ENCODE measurements around the gene CTSL.

The CTSL gene

DNA sequence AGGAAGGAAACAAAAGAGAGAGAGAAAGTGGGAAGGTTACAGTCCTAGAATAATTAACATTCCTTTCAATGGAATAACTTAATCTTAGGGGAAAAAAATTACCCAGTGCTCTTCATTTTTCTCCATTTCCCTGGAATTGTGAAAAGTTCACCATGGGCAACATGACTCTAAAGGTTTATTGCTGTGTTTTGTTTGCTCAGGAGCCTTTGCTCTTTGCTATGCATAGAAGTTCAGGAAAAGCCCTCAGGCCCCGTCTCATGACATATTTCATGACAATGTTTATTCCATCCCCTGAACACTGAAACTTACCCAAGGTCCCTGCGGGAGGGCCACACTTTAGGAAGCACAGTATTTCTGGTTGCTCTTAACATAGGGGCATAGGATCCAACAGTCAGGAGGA is 9.8 kb upstream of the CTSL start:
- no peak overlapping the region for H3K27ac ChIP-seq
- no peaks in the 10 kb centered on the region for H3K9me3 ChIP-seq
- TF ChIP-seq, protein P1, sequence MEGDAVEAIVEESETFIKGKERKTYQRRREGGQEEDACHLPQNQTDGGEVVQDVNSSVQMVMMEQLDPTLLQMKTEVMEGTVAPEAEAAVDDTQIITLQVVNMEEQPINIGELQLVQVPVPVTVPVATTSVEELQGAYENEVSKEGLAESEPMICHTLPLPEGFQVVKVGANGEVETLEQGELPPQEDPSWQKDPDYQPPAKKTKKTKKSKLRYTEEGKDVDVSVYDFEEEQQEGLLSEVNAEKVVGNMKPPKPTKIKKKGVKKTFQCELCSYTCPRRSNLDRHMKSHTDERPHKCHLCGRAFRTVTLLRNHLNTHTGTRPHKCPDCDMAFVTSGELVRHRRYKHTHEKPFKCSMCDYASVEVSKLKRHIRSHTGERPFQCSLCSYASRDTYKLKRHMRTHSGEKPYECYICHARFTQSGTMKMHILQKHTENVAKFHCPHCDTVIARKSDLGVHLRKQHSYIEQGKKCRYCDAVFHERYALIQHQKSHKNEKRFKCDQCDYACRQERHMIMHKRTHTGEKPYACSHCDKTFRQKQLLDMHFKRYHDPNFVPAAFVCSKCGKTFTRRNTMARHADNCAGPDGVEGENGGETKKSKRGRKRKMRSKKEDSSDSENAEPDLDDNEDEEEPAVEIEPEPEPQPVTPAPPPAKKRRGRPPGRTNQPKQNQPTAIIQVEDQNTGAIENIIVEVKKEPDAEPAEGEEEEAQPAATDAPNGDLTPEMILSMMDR (IDR thresholded peaks at IDR 0.05) = no peak

GRCh38 chr9:87717456-87717855 is 8.5 kb upstream of the CTSL start:
- Histone ChIP-seq H3K4me1 (ENCODE audit: control insufficient read depth in 1 of 2, insufficient read depth in 1 of 2, low read depth in 1 of 2, low read length in 1 of 2) (no peaks in the 10 kb centered on the region), H3K9me3 (no peaks in the 10 kb centered on the region), H3K27me3 (peaks cover 8% of the 10 kb centered on the region), H3K36me3 (no peaks in the 10 kb centered on the region), H3K4me3 (ENCODE audit: low read depth in 1 of 2, low read length in 1 of 2) (no peak overlapping the region), H3K27ac (no peak overlapping the region)
- TF ChIP-seq, protein P1 (IDR thresholded peaks at IDR 0.05) = no peak

More for the DNA sequence above, 9.8 kb upstream of the CTSL start:
- Histone ChIP-seq H3K4me1 (ENCODE audit: control insufficient read depth in 1 of 2, insufficient read depth in 1 of 2, low read depth in 1 of 2, low read length in 1 of 2) (no peaks in the 10 kb centered on the region), H3K4me3 (ENCODE audit: low read depth in 1 of 2, low read length in 1 of 2) (no peak overlapping the region), H3K27me3 (no peaks in the 10 kb centered on the region), H3K36me3 (no peaks in the 10 kb centered on the region)

DNA sequence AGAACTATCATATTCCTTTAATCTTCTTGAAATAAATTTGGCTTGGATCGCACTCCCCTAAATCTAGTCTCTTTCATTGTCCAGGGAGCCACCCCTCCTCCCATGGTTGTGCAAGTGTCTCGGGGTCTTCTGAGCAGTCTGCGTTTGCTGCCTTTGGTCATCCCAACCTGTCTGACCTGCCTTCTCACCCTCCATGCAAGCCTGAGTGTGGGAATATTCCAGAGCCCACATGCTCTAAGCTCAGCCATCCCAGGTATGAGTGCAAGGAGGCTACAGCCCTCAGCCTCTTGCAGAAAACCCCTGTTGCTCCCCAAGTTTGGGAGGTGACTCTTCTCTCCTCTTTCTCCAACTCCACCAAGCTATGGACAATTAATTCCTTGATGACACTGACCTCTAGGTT is 7.7 kb upstream of the CTSL start:
- Histone ChIP-seq H3K4me1 (ENCODE audit: control insufficient read depth in 1 of 2, insufficient read depth in 1 of 2, low read depth in 1 of 2, low read length in 1 of 2) (no peaks in the 10 kb centered on the region), H3K27me3 (peaks cover 16% of the 10 kb centered on the region), H3K36me3 (no peaks in the 10 kb centered on the region), H3K27ac (no peak overlapping the region), H3K9me3 (no peaks in the 10 kb centered on the region), H3K4me3 (ENCODE audit: low read depth in 1 of 2, low read length in 1 of 2) (no peak overlapping the region)
- TF ChIP-seq, protein P1 (IDR thresholded peaks at IDR 0.05) = no peak

- peaks cover 22% of the 10 kb centered on the region for H3K27me3 ChIP-seq
- H3K36me3 ChIP-seq = no peaks in the 10 kb centered on the region
- H3K27ac ChIP-seq = no peak overlapping the region
- no peaks in the 10 kb centered on the region for H3K9me3 ChIP-seq
- no peak overlapping the region for H3K4me3 ChIP-seq (ENCODE audit: low read depth in 1 of 2, low read length in 1 of 2)
- H3K4me1 ChIP-seq (ENCODE audit: control insufficient read depth in 1 of 2, insufficient read depth in 1 of 2, low read depth in 1 of 2, low read length in 1 of 2) = no peaks in the 10 kb centered on the region
- TF ChIP-seq, protein P1 (IDR thresholded peaks at IDR 0.05) = no peak
Measured at GRCh38 chr9:87718852-87719612, 6.9 kb upstream of the CTSL start.

GRCh38 chr9:87720173-87720572 is 5.7 kb upstream of the CTSL start:
- TF ChIP-seq, protein P1 (IDR thresholded peaks at IDR 0.05) = no peak
- H3K27me3 ChIP-seq = peaks cover 34% of the 10 kb centered on the region
- no peaks in the 10 kb centered on the region for H3K36me3 ChIP-seq
- H3K4me3 ChIP-seq (ENCODE audit: low read depth in 1 of 2, low read length in 1 of 2) = no peak overlapping the region
- no peak overlapping the region for H3K27ac ChIP-seq
- H3K4me1 ChIP-seq (ENCODE audit: control insufficient read depth in 1 of 2, insufficient read depth in 1 of 2, low read depth in 1 of 2, low read length in 1 of 2) = no peaks in the 10 kb centered on the region
- no peaks in the 10 kb centered on the region for H3K9me3 ChIP-seq
